T-helper 17 cell (primary cell): ENCODE data around the gene EEA1. TPM values are rescaled to one million over a fixed set of nuclear protein-coding genes. Genes with fewer than 3 reads are reported as not detected.
A peak's percentile ranks its signal among the peaks of the same experiment; 100 is the strongest.

Experiments used
- ATAC-seq: fragments of 150-1000 bp; cut with Tn5 transposase; 2 replicates; pipeline ENCODE4 v1.10.0; 2021; ENCODE audit warnings: mild to moderate bottlenecking, moderate library complexity
- DNase-seq, 3 donors: peaks; one replicate each; pipeline versions ENCODE4 v3.0.0 to v3.0.0-alpha.2; 2020 to 2021
- H3K9me3 ChIP-seq: one replicate; pipeline ENCODE4 v1.7.0; 2013; ENCODE audit warnings: low read length, mild to moderate bottlenecking; ENCODE audit not compliant: control insufficient read depth, poor library complexity, severe bottlenecking
- H3K27ac Mint-ChIP-seq: one replicate; pipeline ENCODE4 v1.8.0; 2022; ENCODE audit warnings: mild to moderate bottlenecking, moderate library complexity, mixed read lengths
- H3K27me3 Mint-ChIP-seq: one replicate; pipeline ENCODE4 v1.8.0; 2022; ENCODE audit warnings: mixed read lengths
- H3K36me3 Mint-ChIP-seq: one replicate; pipeline ENCODE4 v1.8.0; 2022; ENCODE audit warnings: low read depth, mixed read lengths
- H3K4me1 Mint-ChIP-seq: one replicate; pipeline ENCODE4 v1.8.0; 2022; ENCODE audit warnings: mild to moderate bottlenecking, mixed read lengths
- H3K4me3 Mint-ChIP-seq: one replicate; pipeline ENCODE4 v1.8.0; 2022; ENCODE audit warnings: mild to moderate bottlenecking, moderate library complexity, mixed read lengths
- total RNA-seq, 4 donors: library from RNA in 2 of 4; stranded (reverse) in 2 of 4; gene quantifications; one replicate each; pipeline ENCODE4 v1.2.3 and lab custom pipeline; 2022 to 2026

The EEA1 gene
- total RNA-seq, 2 donors from 2014 or later, result 13.2 to 16.1 TPM

- Mint-ChIP-seq H3K27ac (peak overlapping the region; percentile 91), H3K4me1 (peaks cover 30% of the 10 kb centered on the region), H3K36me3 (peaks cover 2% of the 10 kb centered on the region), H3K4me3 (peak overlapping the region; percentile 90), H3K27me3 (no peaks in the 10 kb centered on the region)
- no peak for ATAC-seq
- DNase-seq, result no peak
- H3K9me3 ChIP-seq, result no peaks in the 10 kb centered on the region
Observed at GRCh38 chr12:92927436-92928281, 1.4 kb downstream of the EEA1 start.

GRCh38 chr12:92927055-92927435 is 2.0 kb downstream of the EEA1 start:
- peak overlapping the region; percentile 91 for H3K27ac Mint-ChIP-seq
- DNase-seq (no peak), ATAC-seq (no peak)
- H3K27me3 Mint-ChIP-seq, result no peaks in the 10 kb centered on the region
- peaks cover 35% of the 10 kb centered on the region for H3K4me1 Mint-ChIP-seq
- peaks cover 4% of the 10 kb centered on the region for H3K36me3 Mint-ChIP-seq
- H3K4me3 Mint-ChIP-seq, result peak overlapping the region; percentile 90
- H3K9me3 ChIP-seq, result no peaks in the 10 kb centered on the region

- H3K9me3 ChIP-seq, result no peaks in the 10 kb centered on the region
- H3K36me3 Mint-ChIP-seq, result peaks cover 5% of the 10 kb centered on the region
- H3K4me1 Mint-ChIP-seq, result peaks cover 37% of the 10 kb centered on the region
- no peak for DNase-seq
- H3K27me3 Mint-ChIP-seq, result no peaks in the 10 kb centered on the region
- no peak overlapping the region for H3K4me3 Mint-ChIP-seq
- peak overlapping the region; percentile 91 for H3K27ac Mint-ChIP-seq
- no peak for ATAC-seq
Observed at GRCh38 chr12:92926549-92926948, 2.5 kb downstream of the EEA1 start.

- H3K9me3 ChIP-seq, result no peaks in the 10 kb centered on the region
- DNase-seq (no peak), ATAC-seq (no peak)
- Mint-ChIP-seq H3K4me3 (no peak overlapping the region), H3K36me3 (peaks cover 5% of the 10 kb centered on the region), H3K4me1 (peaks cover 21% of the 10 kb centered on the region), H3K27me3 (no peaks in the 10 kb centered on the region), H3K27ac (no peak overlapping the region)
Observed at GRCh38 chr12:92921877-92922276, 7.2 kb downstream of the EEA1 start.

GRCh38 chr12:92915365-92915764 is 13.7 kb downstream of the EEA1 start:
- Mint-ChIP-seq H3K27ac (no peak overlapping the region), H3K4me3 (no peak overlapping the region), H3K36me3 (peaks cover 2% of the 10 kb centered on the region), H3K27me3 (no peaks in the 10 kb centered on the region), H3K4me1 (peaks cover 14% of the 10 kb centered on the region)
- DNase-seq, result no peak
- no peak for ATAC-seq
- H3K9me3 ChIP-seq, result no peaks in the 10 kb centered on the region

GRCh38 chr12:92914170-92914569 is 14.9 kb downstream of the EEA1 start:
- no peaks in the 10 kb centered on the region for H3K27me3 Mint-ChIP-seq
- H3K4me1 Mint-ChIP-seq, result peaks cover 14% of the 10 kb centered on the region
- H3K4me3 Mint-ChIP-seq, result no peak overlapping the region
- H3K36me3 Mint-ChIP-seq, result peaks cover 2% of the 10 kb centered on the region
- peak overlapping the region; percentile 4 for H3K27ac Mint-ChIP-seq
- ATAC-seq (no peak), DNase-seq (no peak)
- no peaks in the 10 kb centered on the region for H3K9me3 ChIP-seq

GRCh38 chr12:92912672-92913071 is 16.4 kb downstream of the EEA1 start:
- peaks cover 2% of the 10 kb centered on the region for H3K36me3 Mint-ChIP-seq
- H3K27me3 Mint-ChIP-seq, result no peaks in the 10 kb centered on the region
- no peak overlapping the region for H3K27ac Mint-ChIP-seq
- H3K4me3 Mint-ChIP-seq, result no peak overlapping the region
- ATAC-seq (no peak), DNase-seq (no peak)
- no peaks in the 10 kb centered on the region for H3K9me3 ChIP-seq
- peaks cover 22% of the 10 kb centered on the region for H3K4me1 Mint-ChIP-seq

GRCh38 chr12:92912052-92912451 is 17.0 kb downstream of the EEA1 start:
- Mint-ChIP-seq H3K4me1 (peaks cover 27% of the 10 kb centered on the region), H3K27ac (peak overlapping the region; percentile 39), H3K4me3 (no peak overlapping the region), H3K36me3 (peaks cover 2% of the 10 kb centered on the region), H3K27me3 (no peaks in the 10 kb centered on the region)
- H3K9me3 ChIP-seq, result no peaks in the 10 kb centered on the region
- DNase-seq (no peak), ATAC-seq (peak; percentile 25)

- ATAC-seq (no peak), DNase-seq (no peak)
- no peaks in the 10 kb centered on the region for H3K27me3 Mint-ChIP-seq
- no peaks in the 10 kb centered on the region for H3K9me3 ChIP-seq
- H3K4me1 Mint-ChIP-seq, result peaks cover 31% of the 10 kb centered on the region
- H3K4me3 Mint-ChIP-seq, result no peak overlapping the region
- H3K27ac Mint-ChIP-seq, result no peak overlapping the region
- H3K36me3 Mint-ChIP-seq, result peaks cover 2% of the 10 kb centered on the region
Observed at GRCh38 chr12:92911339-92911738, 17.8 kb downstream of the EEA1 start.

- Mint-ChIP-seq H3K27ac (peak overlapping the region; percentile 67), H3K36me3 (peaks cover 1% of the 10 kb centered on the region), H3K4me1 (peaks cover 29% of the 10 kb centered on the region), H3K4me3 (peak overlapping the region; percentile 45), H3K27me3 (no peaks in the 10 kb centered on the region)
- no peaks in the 10 kb centered on the region for H3K9me3 ChIP-seq
- DNase-seq (no peak), ATAC-seq (peak; percentile 82)
Observed at GRCh38 chr12:92908108-92908507, 21.0 kb downstream of the EEA1 start.

GRCh38 chr12:92905811-92906554 is 23.1 kb downstream of the EEA1 start:
- DNase-seq (no peak), ATAC-seq (no peak)
- no peaks in the 10 kb centered on the region for H3K9me3 ChIP-seq
- Mint-ChIP-seq H3K4me1 (peaks cover 19% of the 10 kb centered on the region), H3K36me3 (no peaks in the 10 kb centered on the region), H3K27me3 (no peaks in the 10 kb centered on the region), H3K27ac (no peak overlapping the region), H3K4me3 (peak overlapping the region; percentile 7)

GRCh38 chr12:92905258-92905810 is 23.8 kb downstream of the EEA1 start:
- no peak overlapping the region for H3K4me3 Mint-ChIP-seq
- no peaks in the 10 kb centered on the region for H3K36me3 Mint-ChIP-seq
- H3K9me3 ChIP-seq, result no peaks in the 10 kb centered on the region
- peaks cover 19% of the 10 kb centered on the region for H3K4me1 Mint-ChIP-seq
- no peak for ATAC-seq
- H3K27ac Mint-ChIP-seq, result no peak overlapping the region
- no peak for DNase-seq
- H3K27me3 Mint-ChIP-seq, result no peaks in the 10 kb centered on the region

- no peak overlapping the region for H3K27ac Mint-ChIP-seq
- H3K4me1 Mint-ChIP-seq, result peaks cover 8% of the 10 kb centered on the region
- no peak overlapping the region for H3K4me3 Mint-ChIP-seq
Observed at GRCh38 chr12:92900941-92901340, 28.2 kb downstream of the EEA1 start.

More at GRCh38 chr12:92900941-92901340, 28.2 kb downstream of the EEA1 start:
- no peaks in the 10 kb centered on the region for H3K9me3 ChIP-seq
- H3K27me3 Mint-ChIP-seq, result no peaks in the 10 kb centered on the region
- DNase-seq (no peak), ATAC-seq (no peak)
- H3K36me3 Mint-ChIP-seq, result peaks cover 2% of the 10 kb centered on the region
